Measurements from ENCODE around the gene COTL1. TPM values are rescaled to one million over a fixed set of nuclear protein-coding genes. Genes with fewer than 3 reads are reported as not detected.
"Not testable (repeated sequence)": the region's sequence is repeated elsewhere in the genome, so short reads cannot be mapped to it uniquely, and the experiment has no call there.

Gene COTL1
- total and polyA plus RNA-seq, 9 donors, result 13.8 to 46.4 (median 29.3) TPM

DNA sequence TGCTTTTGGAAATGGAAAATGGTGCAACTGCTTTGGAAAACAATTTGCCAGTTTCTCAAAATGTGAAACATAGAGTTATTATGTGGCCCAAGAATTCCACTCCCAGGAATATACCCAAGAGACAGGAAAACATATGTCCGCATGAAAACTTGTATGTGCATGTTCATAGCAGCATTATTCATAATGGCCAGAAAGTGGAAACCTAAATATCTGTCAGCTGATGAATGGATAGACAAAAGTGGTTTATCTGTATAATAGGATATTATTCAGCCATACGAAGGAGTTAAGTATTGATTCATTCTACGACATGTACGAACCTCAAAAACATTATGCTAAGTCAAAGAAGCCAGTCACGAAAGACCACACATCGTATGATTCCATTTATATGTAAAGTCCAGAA is 7.7 kb upstream of the COTL1 start:
- TF ChIP-seq, protein P1, sequence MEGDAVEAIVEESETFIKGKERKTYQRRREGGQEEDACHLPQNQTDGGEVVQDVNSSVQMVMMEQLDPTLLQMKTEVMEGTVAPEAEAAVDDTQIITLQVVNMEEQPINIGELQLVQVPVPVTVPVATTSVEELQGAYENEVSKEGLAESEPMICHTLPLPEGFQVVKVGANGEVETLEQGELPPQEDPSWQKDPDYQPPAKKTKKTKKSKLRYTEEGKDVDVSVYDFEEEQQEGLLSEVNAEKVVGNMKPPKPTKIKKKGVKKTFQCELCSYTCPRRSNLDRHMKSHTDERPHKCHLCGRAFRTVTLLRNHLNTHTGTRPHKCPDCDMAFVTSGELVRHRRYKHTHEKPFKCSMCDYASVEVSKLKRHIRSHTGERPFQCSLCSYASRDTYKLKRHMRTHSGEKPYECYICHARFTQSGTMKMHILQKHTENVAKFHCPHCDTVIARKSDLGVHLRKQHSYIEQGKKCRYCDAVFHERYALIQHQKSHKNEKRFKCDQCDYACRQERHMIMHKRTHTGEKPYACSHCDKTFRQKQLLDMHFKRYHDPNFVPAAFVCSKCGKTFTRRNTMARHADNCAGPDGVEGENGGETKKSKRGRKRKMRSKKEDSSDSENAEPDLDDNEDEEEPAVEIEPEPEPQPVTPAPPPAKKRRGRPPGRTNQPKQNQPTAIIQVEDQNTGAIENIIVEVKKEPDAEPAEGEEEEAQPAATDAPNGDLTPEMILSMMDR (IDR thresholded peaks at IDR 0.05), result no peak
- TF ChIP-seq EP300 (IDR thresholded peaks at IDR 0.05) (no peak), POLR2A (IDR thresholded peaks at IDR 0.05) (no peak)
- H3K9me3 ChIP-seq, result no peaks in the 10 kb centered on the region
- H3K36me3 ChIP-seq, result no peaks in the 10 kb centered on the region
- intact Hi-C loops (cut with DNase I), result loop anchor here in 2 of 4 donors (10.0 kb wide), 1 partner anchor 339 kb away; no protein-coding TSS in a partner anchor
- H3K27me3 ChIP-seq, result no peaks in the 10 kb centered on the region
- H3K4me1 ChIP-seq (ENCODE audit: insufficient read depth), result no peaks in the 10 kb centered on the region
- H3K4me3 ChIP-seq, result no peak overlapping the region
- DNase-seq, result no peak
- H3K27ac ChIP-seq, result no peak overlapping the region
- 90 to 96% (median 94%) methylated on average over 6 of the region's 6 CpGs for WGBS, 3 donors

DNA sequence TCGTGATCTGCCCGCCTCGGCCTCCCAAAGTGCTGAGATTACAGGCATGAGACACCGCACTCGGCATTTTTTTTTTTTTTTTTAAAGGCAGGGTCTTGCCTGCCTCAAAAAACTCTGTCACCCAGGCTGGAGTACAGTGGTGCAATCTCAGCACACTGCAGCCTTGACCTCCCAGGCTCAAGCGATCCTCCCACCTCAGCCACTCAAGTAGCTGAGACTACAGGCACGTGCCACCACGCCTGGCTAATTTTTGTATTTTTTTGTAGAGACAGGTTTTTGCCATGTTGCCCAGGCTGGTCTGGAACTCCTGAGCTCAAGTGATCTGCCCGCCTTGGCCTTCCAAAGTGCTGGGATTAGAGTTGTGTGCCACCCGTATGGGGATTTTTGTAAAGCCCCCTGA is 3.0 kb upstream of the COTL1 start:
- 68 to 75% (median 73%) methylated on average over 10 of the region's 10 CpGs for WGBS, 3 donors
- H3K9me3 ChIP-seq; DNase-seq; H3K4me1 ChIP-seq (ENCODE audit: insufficient read depth); H3K36me3 ChIP-seq; H3K27ac ChIP-seq; H3K27me3 ChIP-seq; H3K4me3 ChIP-seq: not testable (repeated sequence)
- intact Hi-C loops (cut with DNase I), result loop anchor here (5.0 to 10.0 kb wide), 2 partner anchors 106 to 344 kb away; no protein-coding TSS in a partner anchor

DNA sequence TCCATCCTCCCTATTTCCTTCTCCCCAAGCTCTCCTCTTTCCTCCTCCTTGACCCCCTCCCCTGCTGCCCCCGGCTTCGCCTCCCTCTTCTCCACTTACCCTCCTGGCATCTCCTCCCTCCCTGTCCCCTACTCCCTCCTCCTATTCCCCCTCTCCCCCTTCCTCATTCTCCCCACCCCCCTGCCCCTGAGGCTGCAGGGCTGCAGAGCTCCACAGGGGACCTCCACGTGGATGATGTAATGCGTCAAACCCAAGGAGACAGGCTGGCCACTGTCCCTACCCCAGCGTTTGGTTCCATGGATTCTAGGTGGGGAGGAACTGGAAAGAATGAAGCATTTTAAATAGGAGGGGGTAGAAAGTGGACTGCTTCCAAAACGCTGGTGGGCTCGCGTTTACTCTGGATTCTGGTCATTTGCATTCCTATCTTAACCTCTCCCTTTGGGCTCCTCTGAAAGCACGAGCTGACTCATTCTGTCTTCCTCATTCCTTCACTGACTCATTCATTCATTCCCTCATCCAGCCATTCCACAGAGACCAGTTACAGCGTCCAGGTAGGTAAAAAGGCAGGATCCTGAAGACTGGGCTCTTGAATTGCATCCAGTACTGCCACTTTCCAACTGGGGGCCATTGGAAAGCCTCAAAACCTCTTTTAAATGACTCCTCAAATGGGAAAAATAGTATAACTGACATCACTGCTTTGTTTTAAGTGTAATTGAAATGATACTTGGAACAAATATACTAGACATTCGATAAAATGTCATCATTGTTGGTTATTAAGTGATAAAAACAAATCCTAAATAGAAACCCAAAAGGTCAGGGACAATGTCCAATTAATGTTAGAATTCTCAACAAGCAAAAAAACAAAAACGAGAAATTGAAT is 943 bp upstream of the COTL1 start:
- DNase-seq, result peak; percentile 55 to 67 (median 61)
- Histone ChIP-seq H3K9me3 (no peaks in the 10 kb centered on the region), H3K4me3 (no peak overlapping the region), H3K4me1 (ENCODE audit: insufficient read depth) (peaks cover 17% of the 10 kb centered on the region), H3K36me3 (no peaks in the 10 kb centered on the region), H3K27me3 (no peaks in the 10 kb centered on the region), H3K27ac (peak overlapping the region; percentile 29 to 66)
- intact Hi-C loops (cut with DNase I), result loop anchor here in 1 of 4 donors (5.0 kb wide), 1 partner anchor 107 kb away; no protein-coding TSS in a partner anchor
- TF ChIP-seq EP300 (IDR thresholded peaks at IDR 0.05), result no peak
- TF ChIP-seq, protein P1 (IDR thresholded peaks at IDR 0.05), result peak in 1 of 3 donors; percentile 22
- 12 to 13% (median 13%) methylated on average over 12 of the region's 12 CpGs for WGBS, 3 donors

DNA sequence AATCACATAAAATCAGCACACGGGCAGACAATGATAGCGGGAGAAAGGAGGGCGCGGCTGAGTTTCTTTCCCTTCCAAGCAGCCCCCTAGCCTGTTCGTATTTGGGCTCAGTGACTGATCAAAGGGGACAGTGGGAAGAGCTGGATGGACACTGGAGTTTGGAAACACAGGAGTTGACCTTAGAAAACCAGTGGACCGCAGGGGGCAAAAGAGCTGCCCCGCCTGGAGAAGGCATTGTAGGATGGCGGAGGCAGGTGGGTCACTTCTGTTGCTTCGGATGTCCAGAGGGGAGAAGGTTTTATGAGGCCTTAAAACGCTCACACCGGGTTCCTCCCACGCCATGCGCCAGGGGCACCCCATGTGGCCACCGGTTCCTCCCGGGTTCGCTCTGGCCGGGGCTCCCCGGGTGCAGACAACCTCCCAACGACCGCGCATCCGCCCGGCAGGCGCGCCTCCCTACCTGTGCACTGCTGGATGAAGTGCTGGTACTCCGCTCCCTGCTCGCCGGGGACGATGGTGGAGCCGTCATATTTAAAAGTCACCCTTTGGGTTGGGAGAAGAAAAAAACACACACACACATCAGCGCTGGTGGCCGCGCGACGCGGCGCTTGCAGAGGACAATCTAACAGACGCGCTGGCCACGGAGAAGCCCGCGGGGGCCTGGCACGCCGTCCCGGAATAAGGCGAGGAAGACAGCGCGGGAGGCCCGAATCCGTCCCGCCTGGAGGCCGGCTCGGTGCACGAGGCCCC is 662 bp downstream of the COTL1 start:
- intact Hi-C loops (cut with DNase I), result loop anchor here in 1 of 4 donors (5.0 kb wide), 1 partner anchor 105 kb away; no protein-coding TSS in a partner anchor
- WGBS, 3 donors, result 3 to 4% (median 3%) methylated on average over 53 to 54 of the region's 54 CpGs
- no peak for TF ChIP-seq POLR2A (IDR thresholded peaks at IDR 0.05)
- TF ChIP-seq EP300 (IDR thresholded peaks at IDR 0.05), result no peak
- TF ChIP-seq, protein P1 (IDR thresholded peaks at IDR 0.05), result no peak
- H3K4me3 ChIP-seq, result peak overlapping the region; percentile 52
- H3K36me3 ChIP-seq, result no peaks in the 10 kb centered on the region
- no peaks in the 10 kb centered on the region for H3K27me3 ChIP-seq
- DNase-seq, result peak in 3 of 5 donors; percentile 47 to 58 (median 52)
- no peaks in the 10 kb centered on the region for H3K9me3 ChIP-seq
- H3K27ac ChIP-seq, result peak overlapping the region in 1 of 2 donors; percentile 57
- H3K4me1 ChIP-seq (ENCODE audit: insufficient read depth), result peaks cover 22% of the 10 kb centered on the region

Measured in ovary (tissue), 9 donors.